AG10803 (cell line): ENCODE measurements around the gene TGFBR1.

Experiments used
- DNase-seq: peaks from one replicate; pipeline ENCODE4 v3.0.0; 2010; ENCODE audit warnings: low read depth
- H3K4me3 ChIP-seq: 2 replicates; pipeline ENCODE4 v1.5.1; 2011; ENCODE audit warnings: mild to moderate bottlenecking, low read length, control low read depth
- CTCF ChIP-seq: conservative IDR thresholded peaks from 2 replicates; pipeline ENCODE4 v1.5.1; 2011; ENCODE audit warnings: mild to moderate bottlenecking, low read length, control low read depth, inconsistent platforms

TGFBR1 gene

DNA sequence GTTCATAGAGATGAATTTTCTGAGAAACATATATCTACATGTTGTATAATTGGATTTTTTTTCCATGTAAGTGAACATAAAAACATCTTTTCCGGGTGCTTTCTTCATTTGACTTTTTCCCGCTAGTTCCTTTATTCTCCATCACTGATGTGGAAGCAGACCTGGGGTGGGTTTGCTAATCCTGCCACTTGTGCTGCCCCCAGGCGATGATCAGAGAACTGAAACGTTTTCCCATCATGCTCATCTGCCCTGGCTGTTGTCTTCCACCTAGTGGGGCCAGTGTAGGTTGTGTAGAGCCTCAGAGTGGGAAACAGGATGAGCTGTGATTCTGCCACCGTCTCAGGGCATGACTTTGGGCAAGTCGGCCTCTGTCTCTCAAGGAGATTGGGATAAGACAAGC, 34.2 kb upstream of the TGFBR1 start:
- DNase-seq, result no peak
- H3K4me3 ChIP-seq, result no peak overlapping the region

DNA sequence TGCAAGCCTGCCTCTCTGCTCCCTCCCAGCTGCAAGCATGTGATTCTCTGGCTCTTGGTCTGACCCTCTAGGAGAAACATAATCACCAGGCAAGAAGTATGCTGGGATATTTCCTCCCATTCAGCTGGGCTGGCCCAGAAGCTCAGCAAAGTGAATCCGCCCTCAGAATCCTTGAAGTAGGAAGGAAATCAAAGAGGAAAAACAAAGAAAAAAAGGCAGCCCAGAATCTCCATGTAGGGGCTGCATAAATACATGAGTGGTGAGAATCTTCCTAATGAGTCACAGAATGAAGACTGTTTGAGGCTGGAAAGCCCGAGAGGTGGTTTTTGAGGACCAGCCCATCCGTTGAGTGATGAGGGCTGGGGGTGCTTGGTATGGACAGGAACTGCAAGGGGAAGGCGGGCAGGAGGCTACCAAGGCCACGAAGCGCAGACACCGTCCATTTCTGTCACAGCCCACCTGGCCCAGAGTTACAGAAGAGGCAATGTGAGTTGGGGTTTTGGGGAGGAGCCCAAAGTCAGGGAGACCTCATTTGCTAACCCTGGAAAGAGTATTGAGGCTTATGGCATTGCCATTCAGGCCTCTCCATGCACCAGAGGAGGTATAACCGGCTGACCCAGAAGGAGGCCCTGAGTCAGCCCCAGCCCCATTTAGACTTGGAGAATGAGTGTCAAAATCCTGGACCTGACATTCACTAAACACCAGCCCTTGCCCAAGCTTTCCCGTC, 33.4 kb upstream of the TGFBR1 start:
- no peak for TF ChIP-seq CTCF
- no peak overlapping the region for H3K4me3 ChIP-seq
- DNase-seq, result no peak

More for the DNA sequence above, 34.2 kb upstream of the TGFBR1 start:
- no peak for TF ChIP-seq CTCF

- DNase-seq, result no peak
- no peak for TF ChIP-seq CTCF
- no peak overlapping the region for H3K4me3 ChIP-seq
Observed at GRCh38 chr9:99072040-99072394, 32.9 kb upstream of the TGFBR1 start.

GRCh38 chr9:99073347-99073746, 31.6 kb upstream of the TGFBR1 start:
- no peak overlapping the region for H3K4me3 ChIP-seq
- no peak for TF ChIP-seq CTCF
- DNase-seq, result no peak

- DNase-seq, result no peak
- H3K4me3 ChIP-seq, result no peak overlapping the region
- TF ChIP-seq CTCF, result no peak
Observed at GRCh38 chr9:99073985-99074901, 30.7 kb upstream of the TGFBR1 start.

GRCh38 chr9:99074902-99075245, 30.0 kb upstream of the TGFBR1 start:
- no peak for DNase-seq
- TF ChIP-seq CTCF, result no peak
- H3K4me3 ChIP-seq, result no peak overlapping the region

- TF ChIP-seq CTCF, result no peak
- DNase-seq, result peak; percentile 56
- no peak overlapping the region for H3K4me3 ChIP-seq
Observed at GRCh38 chr9:99075246-99075912, 29.5 kb upstream of the TGFBR1 start.
